ENCODE results near the gene PHGDH. TPM values are rescaled to one million over a fixed set of nuclear protein-coding genes. Genes with fewer than 3 reads are reported as not detected.
"Not testable (repeated sequence)": the region's sequence is repeated elsewhere in the genome, so short reads cannot be mapped to it uniquely, and the experiment has no call there.

PHGDH gene
- total and polyA plus RNA-seq, 8 donors, result 2.3 to 45.8 (median 25.6) TPM

DNA sequence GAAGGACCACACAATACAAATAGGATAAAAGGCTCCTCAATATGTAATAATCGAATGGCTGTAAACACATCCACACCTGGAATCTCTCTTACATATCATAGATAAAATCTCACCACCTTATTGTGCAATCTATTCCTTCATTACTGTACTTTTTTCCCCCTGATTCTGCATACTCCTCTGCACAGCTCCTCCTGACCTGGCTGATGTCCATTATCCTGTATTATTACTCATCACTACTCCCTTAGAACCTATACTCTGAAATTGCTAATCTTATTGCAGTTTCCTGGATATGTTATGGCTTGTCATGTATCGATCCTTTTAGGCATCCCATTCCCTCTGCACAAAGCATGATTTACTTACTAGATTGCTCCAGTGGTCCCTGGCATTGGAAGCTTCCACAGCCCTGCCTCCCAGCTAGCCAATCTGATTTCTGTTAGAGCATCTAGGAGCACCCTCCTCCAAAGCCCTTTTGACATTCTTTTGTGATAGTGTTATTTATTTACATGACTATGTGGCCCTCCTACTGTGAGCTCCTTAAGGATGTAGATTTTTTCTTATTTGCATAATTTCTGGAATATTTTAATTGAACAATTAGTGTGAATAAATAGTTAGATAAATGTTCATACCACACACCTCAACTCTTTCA lies 24.2 kb upstream of the PHGDH start:
- Histone ChIP-seq H3K4me1 (no peaks in the 10 kb centered on the region), H3K27ac (no peak overlapping the region), H3K9me3 (no peaks in the 10 kb centered on the region), H3K27me3 (no peaks in the 10 kb centered on the region), H3K4me3 (no peak overlapping the region), H3K36me3 (no peaks in the 10 kb centered on the region)
- DNase-seq, result no peak
- intact Hi-C loops (cut with DNase I; ENCODE audit: low total_unique reads), result no loop called here
- WGBS, 5 donors, result 56 to 77% (median 64%) methylated on average over 2 of the region's 2 CpGs
- TF ChIP-seq POLR2AphosphoS5 (IDR thresholded peaks at IDR 0.05), result no peak
- TF ChIP-seq POLR2A (IDR thresholded peaks at IDR 0.05), result no peak
- TF ChIP-seq, protein P1, sequence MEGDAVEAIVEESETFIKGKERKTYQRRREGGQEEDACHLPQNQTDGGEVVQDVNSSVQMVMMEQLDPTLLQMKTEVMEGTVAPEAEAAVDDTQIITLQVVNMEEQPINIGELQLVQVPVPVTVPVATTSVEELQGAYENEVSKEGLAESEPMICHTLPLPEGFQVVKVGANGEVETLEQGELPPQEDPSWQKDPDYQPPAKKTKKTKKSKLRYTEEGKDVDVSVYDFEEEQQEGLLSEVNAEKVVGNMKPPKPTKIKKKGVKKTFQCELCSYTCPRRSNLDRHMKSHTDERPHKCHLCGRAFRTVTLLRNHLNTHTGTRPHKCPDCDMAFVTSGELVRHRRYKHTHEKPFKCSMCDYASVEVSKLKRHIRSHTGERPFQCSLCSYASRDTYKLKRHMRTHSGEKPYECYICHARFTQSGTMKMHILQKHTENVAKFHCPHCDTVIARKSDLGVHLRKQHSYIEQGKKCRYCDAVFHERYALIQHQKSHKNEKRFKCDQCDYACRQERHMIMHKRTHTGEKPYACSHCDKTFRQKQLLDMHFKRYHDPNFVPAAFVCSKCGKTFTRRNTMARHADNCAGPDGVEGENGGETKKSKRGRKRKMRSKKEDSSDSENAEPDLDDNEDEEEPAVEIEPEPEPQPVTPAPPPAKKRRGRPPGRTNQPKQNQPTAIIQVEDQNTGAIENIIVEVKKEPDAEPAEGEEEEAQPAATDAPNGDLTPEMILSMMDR (IDR thresholded peaks at IDR 0.05), result no peak
- TF ChIP-seq EP300 (IDR thresholded peaks at IDR 0.05), result no peak

DNA sequence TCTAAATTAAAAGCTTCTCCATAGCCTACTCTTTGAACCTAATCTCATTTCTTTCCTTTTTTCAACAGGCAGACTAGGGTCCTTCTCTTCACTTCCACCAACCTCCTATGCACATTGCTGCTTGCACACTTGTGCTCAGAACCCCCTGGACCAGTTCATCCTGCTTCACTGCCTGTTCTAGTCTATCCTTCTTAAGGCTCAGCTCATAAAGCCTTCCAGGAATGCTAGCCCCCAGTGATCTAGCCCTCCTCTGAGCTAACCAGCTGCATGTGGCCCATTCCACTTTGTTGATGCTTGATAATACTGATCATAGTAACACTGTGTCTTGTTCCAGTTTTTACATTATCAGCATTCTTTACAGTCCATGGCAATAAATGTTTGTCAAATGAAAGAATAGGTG lies 22.9 kb upstream of the PHGDH start:
- Histone ChIP-seq H3K4me1 (no peaks in the 10 kb centered on the region), H3K4me3 (no peak overlapping the region), H3K9me3 (no peaks in the 10 kb centered on the region), H3K27ac (no peak overlapping the region), H3K36me3 (no peaks in the 10 kb centered on the region), H3K27me3 (no peaks in the 10 kb centered on the region)
- DNase-seq, result no peak
- intact Hi-C loops (cut with DNase I; ENCODE audit: low total_unique reads), result no loop called here
- TF ChIP-seq, protein P1 (IDR thresholded peaks at IDR 0.05), result no peak
- TF ChIP-seq EP300 (IDR thresholded peaks at IDR 0.05) (no peak), POLR2AphosphoS5 (IDR thresholded peaks at IDR 0.05) (no peak), POLR2A (IDR thresholded peaks at IDR 0.05) (no peak)

DNA sequence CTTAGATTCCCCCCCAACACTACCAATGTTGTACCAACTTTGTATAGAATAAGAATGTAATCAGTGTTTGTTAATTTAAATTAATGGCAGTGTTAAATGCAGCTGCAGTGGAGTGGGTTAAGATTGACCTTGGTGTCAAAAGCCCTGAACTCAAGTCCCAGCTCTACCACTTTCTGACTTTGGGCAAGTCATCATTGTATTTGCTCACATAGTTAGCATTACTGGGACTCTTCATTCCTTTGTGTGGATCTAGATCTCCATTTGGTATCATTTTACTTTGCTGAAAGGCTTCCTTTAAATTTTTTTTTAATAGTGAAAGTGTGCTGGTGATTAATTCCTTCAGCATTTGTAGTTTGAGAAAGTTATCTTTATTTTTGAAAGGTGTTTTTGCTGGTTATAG lies 22.2 kb upstream of the PHGDH start:
- Histone ChIP-seq H3K36me3 (no peaks in the 10 kb centered on the region), H3K4me3 (no peak overlapping the region), H3K9me3 (no peaks in the 10 kb centered on the region), H3K4me1 (no peaks in the 10 kb centered on the region), H3K27ac (no peak overlapping the region), H3K27me3 (no peaks in the 10 kb centered on the region)
- no peak for DNase-seq
- TF ChIP-seq POLR2A (IDR thresholded peaks at IDR 0.05) (no peak), POLR2AphosphoS5 (IDR thresholded peaks at IDR 0.05) (no peak), EP300 (IDR thresholded peaks at IDR 0.05) (no peak)
- TF ChIP-seq, protein P1 (IDR thresholded peaks at IDR 0.05), result no peak
- intact Hi-C loops (cut with DNase I; ENCODE audit: low total_unique reads), result no loop called here

DNA sequence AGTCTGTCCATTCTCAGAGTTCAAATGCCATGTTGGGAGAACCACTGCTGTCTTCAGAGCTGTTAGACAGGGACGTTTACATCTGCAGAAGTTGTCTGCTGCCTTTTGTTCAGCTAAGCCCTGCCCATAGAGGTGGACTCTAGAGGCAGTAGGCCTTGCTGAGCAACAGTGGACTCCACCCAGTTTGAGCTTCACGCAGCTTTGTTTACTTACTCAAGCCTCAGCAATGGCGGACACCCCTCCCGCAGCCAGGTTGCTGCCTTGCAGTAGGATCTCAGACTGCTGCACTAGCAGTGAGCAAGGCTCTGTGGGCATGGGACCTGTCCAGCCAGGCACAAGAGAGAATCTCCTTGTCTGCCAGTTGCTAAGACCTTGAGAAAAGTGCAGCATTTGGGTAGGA lies 14.9 kb upstream of the PHGDH start:
- H3K4me1 ChIP-seq; H3K36me3 ChIP-seq; H3K27ac ChIP-seq; intact Hi-C loops (cut with DNase I; ENCODE audit: low total_unique reads); H3K4me3 ChIP-seq; H3K27me3 ChIP-seq: not testable (repeated sequence)
- WGBS, 5 donors, result 25 to 56% (median 37%) methylated on average over 4 of the region's 4 CpGs
- DNase-seq, result peak; percentile 29 to 68
- peaks cover 0 to 12% (median 7%) of the 10 kb centered on the region in 4 donors for H3K9me3 ChIP-seq

DNA sequence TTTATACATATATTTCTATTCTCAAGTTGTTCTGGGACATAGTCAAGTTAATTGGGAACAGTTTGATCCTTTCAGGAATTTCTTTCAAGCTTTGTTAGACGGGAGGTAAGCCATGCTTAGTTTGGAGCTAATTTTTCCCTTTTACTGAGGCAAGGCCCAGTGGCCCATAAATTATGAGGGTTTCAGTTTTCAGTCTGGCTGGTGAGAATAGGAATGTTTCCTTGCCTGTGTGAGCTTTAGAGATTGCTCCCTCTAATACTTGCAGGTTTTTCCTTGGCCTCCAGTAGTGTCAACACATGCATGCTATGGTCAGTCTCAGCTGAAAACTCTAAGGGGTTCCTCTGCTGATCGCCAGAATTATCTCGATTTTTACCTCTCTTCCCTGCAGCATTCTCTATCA lies 14.1 kb upstream of the PHGDH start:
- H3K27me3 ChIP-seq, result no peaks in the 10 kb centered on the region
- H3K4me1 ChIP-seq, result peaks cover 0 to 4% (median 0%) of the 10 kb centered on the region in 4 donors
- peaks cover 0 to 17% (median 9%) of the 10 kb centered on the region in 4 donors for H3K9me3 ChIP-seq
- no peak overlapping the region for H3K27ac ChIP-seq
- 57 to 81% (median 61%) methylated on average over 3 of the region's 3 CpGs for WGBS, 5 donors
- TF ChIP-seq, protein P1 (IDR thresholded peaks at IDR 0.05), result no peak
- TF ChIP-seq POLR2AphosphoS5 (IDR thresholded peaks at IDR 0.05) (no peak), POLR2A (IDR thresholded peaks at IDR 0.05) (no peak), EP300 (IDR thresholded peaks at IDR 0.05) (no peak)
- no peak for DNase-seq
- no peak overlapping the region for H3K4me3 ChIP-seq
- intact Hi-C loops (cut with DNase I; ENCODE audit: low total_unique reads), result no loop called here
- no peaks in the 10 kb centered on the region for H3K36me3 ChIP-seq
